Right forelimb (tissue), 1 donor: ENCODE results near the gene PAX3.

Experiments
- DNase-seq: peaks from one replicate; pipeline ENCODE4 v3.0.0-alpha.2; 2018

PAX3 gene

GRCh38 chr2:222309766-222310165 lies 11.0 kb upstream of the PAX3 start:
- no peak for DNase-seq

- DNase-seq, result no peak
Observed at GRCh38 chr2:222309361-222309760, 10.6 kb upstream of the PAX3 start.

- no peak for DNase-seq
Observed at GRCh38 chr2:222307978-222308730, 9.4 kb upstream of the PAX3 start.

- DNase-seq, result no peak
Observed at GRCh38 chr2:222307143-222307756, 8.5 kb upstream of the PAX3 start.

- DNase-seq, result no peak
Observed at GRCh38 chr2:222306393-222307142, 7.8 kb upstream of the PAX3 start.

- DNase-seq, result peak; percentile 61
Observed at GRCh38 chr2:222305516-222306392, 7.0 kb upstream of the PAX3 start.

- DNase-seq, result peak; percentile 57
Observed at GRCh38 chr2:222304737-222305515, 6.1 kb upstream of the PAX3 start.

GRCh38 chr2:222303828-222304736 lies 5.3 kb upstream of the PAX3 start:
- DNase-seq, result peak; percentile 46

- no peak for DNase-seq
Observed at GRCh38 chr2:222303045-222303827, 4.4 kb upstream of the PAX3 start.

- peak; percentile 46 for DNase-seq
Observed at GRCh38 chr2:222302178-222303018, 3.6 kb upstream of the PAX3 start.

- no peak for DNase-seq
Observed at GRCh38 chr2:222301796-222302118, 3.0 kb upstream of the PAX3 start.

- no peak for DNase-seq
Observed at GRCh38 chr2:222301053-222301795, 2.4 kb upstream of the PAX3 start.

- no peak for DNase-seq
Observed at GRCh38 chr2:222300726-222301052, 1.9 kb upstream of the PAX3 start.

- no peak for DNase-seq
Observed at GRCh38 chr2:222299906-222300725, 1.3 kb upstream of the PAX3 start.

- DNase-seq, result no peak
Observed at GRCh38 chr2:222298001-222298310, 842 bp downstream of the PAX3 start.

- no peak for DNase-seq
Observed at GRCh38 chr2:222297600-222297935, 1.2 kb downstream of the PAX3 start.

- DNase-seq, result no peak
Observed at GRCh38 chr2:222296911-222297599, 1.7 kb downstream of the PAX3 start.
